ENCODE data around the gene ARL6IP1.

The ARL6IP1 gene

GRCh38 chr16:18801145-18801972, at the start of gene ARL6IP1:
ARL6IP1 (minus strand) TSS chr16:18801549; CDS start chr16:18801466, 83 bp downstream.
- peak; percentile 100 for DNase-seq

GRCh38 chr16:18846416-18846815, 45.1 kb upstream of the ARL6IP1 start:
- no peak for DNase-seq

- DNase-seq, result no peak
These were observed 41.2 kb upstream of the ARL6IP1 start for GRCh38 chr16:18842565-18842964.

GRCh38 chr16:18841833-18842525, 40.6 kb upstream of the ARL6IP1 start:
- DNase-seq, result no peak

GRCh38 chr16:18839555-18839954, 38.2 kb upstream of the ARL6IP1 start:
- no peak for DNase-seq

- DNase-seq, result no peak
These were observed 35.4 kb upstream of the ARL6IP1 start for GRCh38 chr16:18836702-18837101.

GRCh38 chr16:18834864-18835263, 33.5 kb upstream of the ARL6IP1 start:
- DNase-seq, result peak; percentile 13

- DNase-seq, result no peak
These were observed 32.6 kb upstream of the ARL6IP1 start for GRCh38 chr16:18833707-18834505.

GRCh38 chr16:18832613-18833012, 31.3 kb upstream of the ARL6IP1 start:
- no peak for DNase-seq

- no peak for DNase-seq
These were observed 30.7 kb upstream of the ARL6IP1 start for GRCh38 chr16:18832006-18832405.

- no peak for DNase-seq
These were observed 27.9 kb upstream of the ARL6IP1 start for GRCh38 chr16:18829251-18829650.

- no peak for DNase-seq
These were observed 26.5 kb upstream of the ARL6IP1 start for GRCh38 chr16:18827890-18828289.

- DNase-seq, result no peak
These were observed 14.9 kb upstream of the ARL6IP1 start for GRCh38 chr16:18816286-18816685.

- DNase-seq, result no peak
These were observed 10.6 kb upstream of the ARL6IP1 start for GRCh38 chr16:18811925-18812324.

GRCh38 chr16:18809165-18809564, 7.8 kb upstream of the ARL6IP1 start:
- no peak for DNase-seq

GRCh38 chr16:18805257-18805773, 4.0 kb upstream of the ARL6IP1 start:
- no peak for DNase-seq

- no peak for DNase-seq
These were observed 3.2 kb upstream of the ARL6IP1 start for GRCh38 chr16:18804540-18804939.

GRCh38 chr16:18803569-18804462, 2.5 kb upstream of the ARL6IP1 start:
- DNase-seq, result peak; percentile 38

- no peak for DNase-seq
These were observed 1.5 kb upstream of the ARL6IP1 start for GRCh38 chr16:18802767-18803343.

- DNase-seq, result no peak
These were observed 589 bp downstream of the ARL6IP1 start for GRCh38 chr16:18800775-18801144.

GRCh38 chr16:18800293-18800692, 1.1 kb downstream of the ARL6IP1 start:
- DNase-seq, result no peak

GRCh38 chr16:18799500-18799899, 1.8 kb downstream of the ARL6IP1 start:
- DNase-seq, result no peak

Measured in hematopoietic multipotent progenitor cell treated with erythropoietin and hydrocortisone succinate and interleukin-3 and kit ligand, for 8 days (in vitro differentiated cells).